Measurements from ENCODE around the gene CISTR. TPM values are rescaled to one million over a fixed set of nuclear protein-coding genes. Genes with fewer than 3 reads are reported as not detected.
"Not testable (repeated sequence)": the region's sequence is repeated elsewhere in the genome, so short reads cannot be mapped to it uniquely, and the experiment has no call there.

Gene CISTR
- polyA plus RNA-seq, 5 donors = not detected

DNA sequence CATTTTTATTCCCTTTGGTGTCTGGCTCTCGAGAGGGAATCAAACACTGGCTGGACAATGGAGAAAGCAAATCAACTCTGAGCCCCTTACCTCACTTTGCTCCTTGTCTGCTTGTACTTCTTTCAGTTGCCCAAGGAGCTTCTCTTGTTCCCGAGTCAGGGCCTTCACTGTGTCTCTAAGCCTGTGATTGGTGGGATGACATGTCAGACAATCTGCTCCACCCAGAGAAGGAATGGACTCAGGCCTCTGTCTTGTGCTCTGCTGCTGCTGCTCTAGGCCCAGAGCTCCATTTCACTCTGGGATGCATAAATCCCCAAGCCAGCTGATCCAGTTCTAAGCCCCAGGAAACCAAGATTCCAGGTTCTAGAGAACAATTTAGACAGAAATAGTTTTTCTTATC, 32.1 kb downstream of the CISTR start:
- no peak for DNase-seq

- not testable (repeated sequence) for DNase-seq
These were observed 33.2 kb downstream of the CISTR start for GRCh38 chr12:53718567-53718966.

GRCh38 chr12:53717319-53717718, 34.5 kb downstream of the CISTR start:
- no peak for DNase-seq

DNA sequence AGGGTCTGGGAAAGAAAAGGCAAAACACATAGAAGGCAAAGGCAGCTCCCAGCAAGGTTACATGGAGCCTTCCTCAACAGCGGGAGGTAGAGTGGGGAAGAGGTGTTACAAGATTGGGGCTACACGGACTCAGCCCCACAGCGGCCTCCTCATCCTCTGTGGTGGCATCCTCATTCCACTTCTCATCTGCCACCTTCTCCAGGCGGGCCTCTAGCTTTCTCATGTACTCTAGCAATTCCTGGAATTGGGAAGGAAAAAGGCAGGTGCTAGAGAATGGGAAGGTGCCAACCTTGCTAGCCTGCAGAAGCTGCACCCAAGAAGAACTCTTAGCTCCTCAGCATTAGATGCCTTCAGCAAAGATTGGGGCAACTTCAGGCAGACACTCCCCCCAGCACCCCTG, 37.8 kb downstream of the CISTR start:
- no peak for DNase-seq

DNA sequence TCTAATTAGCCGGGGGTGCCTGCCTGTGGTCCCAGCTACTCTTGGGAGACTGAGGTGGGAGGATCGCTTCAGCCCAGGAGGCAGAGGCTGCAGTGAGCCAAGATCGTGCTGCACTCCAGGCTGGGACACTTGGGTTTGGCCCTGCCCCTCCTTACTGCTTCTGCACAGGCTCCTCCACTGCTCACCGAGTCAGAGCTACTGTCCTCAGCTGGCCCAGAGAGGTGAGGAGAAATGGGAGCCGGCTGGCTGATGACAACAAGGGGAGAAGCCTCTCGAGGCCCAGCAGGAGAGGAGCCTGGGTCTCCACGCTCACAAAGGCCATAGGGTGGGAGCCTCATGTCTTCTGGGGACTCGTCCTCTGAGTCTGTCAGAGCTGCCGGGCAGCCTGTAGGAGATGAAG, 38.3 kb downstream of the CISTR start:
- no peak for DNase-seq

DNA sequence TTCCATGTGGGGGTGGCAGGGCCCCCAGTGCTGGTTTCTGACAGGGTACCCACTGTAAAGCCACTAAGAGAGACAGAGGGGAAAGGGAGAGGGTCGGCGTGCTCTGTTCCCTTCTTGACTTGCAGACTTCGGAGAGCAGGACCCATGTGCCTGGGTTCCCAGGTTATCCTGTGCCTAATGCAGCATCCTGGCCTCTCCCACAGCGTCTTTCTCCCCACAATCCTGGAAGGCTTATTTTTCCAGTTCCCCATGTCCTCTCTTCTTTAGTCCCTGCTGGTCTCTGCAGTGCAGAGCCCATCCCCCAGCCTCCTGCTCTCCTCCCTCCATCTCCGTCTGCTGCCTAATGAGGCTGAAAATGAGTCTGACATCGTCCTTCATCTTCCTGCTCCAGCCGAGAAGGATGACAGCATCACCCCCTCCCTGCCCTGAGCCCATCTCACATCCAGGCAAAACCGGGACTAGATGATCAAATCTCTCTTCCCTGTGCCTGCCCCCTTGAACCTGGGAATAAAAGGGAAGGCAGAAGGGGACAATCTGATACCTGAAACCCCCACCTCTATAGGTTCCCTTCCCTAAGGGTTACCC, 39.6 kb downstream of the CISTR start:
- DNase-seq = no peak

DNA sequence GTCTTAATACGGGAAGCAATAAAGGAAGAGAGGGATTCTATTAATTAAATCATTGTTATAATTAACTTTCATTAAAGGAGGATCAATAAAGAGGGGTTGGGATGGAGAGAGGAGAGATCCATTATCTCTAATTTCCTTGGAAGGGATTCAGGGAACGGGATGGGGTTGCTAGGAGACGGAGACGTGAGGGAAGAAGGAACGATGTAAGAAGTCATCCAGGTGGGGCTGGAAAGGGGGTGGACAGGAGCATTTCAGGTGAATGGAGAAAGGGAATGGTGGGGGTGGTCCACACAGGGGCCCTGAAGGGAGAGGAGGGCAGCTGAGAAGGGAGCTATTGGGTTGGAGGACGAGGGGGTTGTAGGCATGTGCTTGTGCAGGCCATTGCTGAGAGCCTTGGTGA, 41.7 kb downstream of the CISTR start:
- DNase-seq = no peak

DNA sequence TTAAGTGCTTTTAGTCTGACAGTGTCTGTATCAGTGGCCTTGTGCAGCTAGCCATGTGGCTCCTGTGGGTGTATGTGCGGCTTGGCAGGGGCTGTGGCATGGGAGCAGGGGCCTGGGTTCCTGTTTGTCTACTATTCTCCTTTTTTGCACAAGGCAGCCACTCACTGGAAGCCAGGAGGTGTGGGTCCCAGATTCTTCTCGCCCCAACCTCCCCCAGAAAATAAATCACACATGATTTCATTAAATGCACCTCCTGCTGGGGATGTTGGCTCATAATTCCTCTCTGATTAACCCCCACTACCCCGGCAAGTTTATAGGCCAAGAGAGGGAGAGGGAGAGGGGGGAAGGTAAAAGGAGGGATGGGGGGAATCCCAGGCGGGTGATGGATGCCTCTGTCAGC, 42.1 kb downstream of the CISTR start:
- no peak for DNase-seq

- DNase-seq = no peak
These were observed 45.7 kb downstream of the CISTR start for GRCh38 chr12:53706080-53706479.

GRCh38 chr12:53703756-53704155, 48.0 kb downstream of the CISTR start:
- DNase-seq = no peak

DNA sequence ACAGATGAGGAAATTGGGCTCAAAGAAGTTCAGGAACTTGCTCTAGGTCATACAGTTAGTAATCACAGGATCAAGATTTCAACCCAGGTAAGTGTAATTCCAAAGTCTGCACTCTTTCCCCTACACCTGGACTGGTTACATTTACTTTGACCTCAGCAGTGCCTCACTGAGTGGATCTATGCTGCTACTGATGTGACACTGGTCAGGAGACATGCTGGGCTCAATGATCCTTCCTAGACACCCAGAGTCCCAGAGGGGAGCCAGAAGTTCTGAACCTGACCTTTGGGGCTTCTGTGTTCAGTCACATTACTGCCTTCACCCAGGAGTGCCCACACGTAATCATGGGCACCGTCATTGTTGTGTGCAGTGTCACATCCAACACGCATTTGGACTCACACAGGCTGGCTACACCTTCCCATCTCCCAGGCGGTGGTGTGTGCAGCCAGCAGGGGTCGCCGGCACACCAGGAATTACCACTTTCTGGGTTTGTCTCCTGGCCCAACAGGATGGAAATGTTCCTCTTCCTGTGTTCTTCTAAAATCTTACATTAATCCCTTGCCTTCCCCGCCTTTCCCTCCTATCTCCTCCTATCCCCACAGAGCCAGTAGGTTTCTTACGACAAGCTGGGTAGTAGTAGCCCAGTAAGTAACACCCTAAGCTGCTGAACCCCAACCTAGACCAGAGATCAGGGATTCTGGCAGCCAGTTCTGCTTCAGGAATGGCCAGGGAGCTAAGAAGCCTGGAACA, 50.1 kb downstream of the CISTR start:
- peak; percentile 59 to 74 for DNase-seq

GRCh38 chr12:53700567-53700966, 51.2 kb downstream of the CISTR start:
- DNase-seq = no peak

DNA sequence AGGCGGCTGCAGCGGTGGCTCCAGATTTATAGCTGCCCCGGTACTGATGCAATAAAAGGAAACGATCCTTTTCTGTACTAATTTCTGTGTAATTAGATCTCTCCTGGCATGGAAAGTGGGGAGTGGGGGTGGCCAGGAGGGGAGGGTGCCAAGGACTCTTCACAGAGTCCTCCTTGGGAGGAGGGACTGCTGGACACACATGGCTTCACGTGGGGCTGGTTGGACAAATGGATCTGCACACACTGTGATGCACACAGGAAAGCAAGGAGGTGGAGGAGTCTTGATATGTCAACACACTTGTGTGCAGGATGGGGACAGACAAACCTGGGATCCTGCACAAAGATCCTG, 52.1 kb downstream of the CISTR start:
- DNase-seq = no peak

DNA sequence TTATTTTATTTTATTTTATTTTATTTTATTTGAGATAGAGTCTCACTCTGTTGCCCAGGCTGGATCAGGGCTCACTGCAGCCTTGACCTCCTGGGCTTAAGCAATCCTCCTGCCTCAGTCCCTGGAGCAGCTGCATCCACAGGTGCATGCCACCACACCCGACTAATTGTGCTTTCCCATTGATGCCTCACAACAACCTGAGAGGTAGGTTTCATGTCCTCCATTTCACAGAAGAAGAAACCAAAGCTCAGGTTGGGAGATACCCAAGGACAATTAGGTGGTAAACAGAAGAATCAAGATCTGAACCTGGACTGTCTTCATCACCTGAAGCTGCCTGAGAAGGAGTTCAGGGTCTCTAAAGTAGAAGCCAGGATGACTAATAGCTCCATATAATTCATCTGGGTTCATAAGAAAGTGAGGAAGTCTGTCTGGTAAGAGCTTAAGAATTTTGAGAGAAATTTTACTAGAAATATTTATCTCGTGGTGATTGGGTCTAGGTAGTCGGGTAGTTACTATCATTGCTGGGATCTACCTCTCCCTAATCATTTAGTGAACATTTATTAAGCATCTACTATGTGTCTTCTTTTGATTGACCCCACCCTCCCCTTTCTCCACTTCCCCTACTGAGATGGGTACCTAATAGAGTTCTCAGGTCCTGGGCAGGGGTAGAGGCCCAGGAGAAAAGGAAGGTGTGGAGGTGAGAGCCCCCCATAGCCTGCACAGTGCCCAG, 52.7 kb downstream of the CISTR start:
- DNase-seq = no peak

DNA sequence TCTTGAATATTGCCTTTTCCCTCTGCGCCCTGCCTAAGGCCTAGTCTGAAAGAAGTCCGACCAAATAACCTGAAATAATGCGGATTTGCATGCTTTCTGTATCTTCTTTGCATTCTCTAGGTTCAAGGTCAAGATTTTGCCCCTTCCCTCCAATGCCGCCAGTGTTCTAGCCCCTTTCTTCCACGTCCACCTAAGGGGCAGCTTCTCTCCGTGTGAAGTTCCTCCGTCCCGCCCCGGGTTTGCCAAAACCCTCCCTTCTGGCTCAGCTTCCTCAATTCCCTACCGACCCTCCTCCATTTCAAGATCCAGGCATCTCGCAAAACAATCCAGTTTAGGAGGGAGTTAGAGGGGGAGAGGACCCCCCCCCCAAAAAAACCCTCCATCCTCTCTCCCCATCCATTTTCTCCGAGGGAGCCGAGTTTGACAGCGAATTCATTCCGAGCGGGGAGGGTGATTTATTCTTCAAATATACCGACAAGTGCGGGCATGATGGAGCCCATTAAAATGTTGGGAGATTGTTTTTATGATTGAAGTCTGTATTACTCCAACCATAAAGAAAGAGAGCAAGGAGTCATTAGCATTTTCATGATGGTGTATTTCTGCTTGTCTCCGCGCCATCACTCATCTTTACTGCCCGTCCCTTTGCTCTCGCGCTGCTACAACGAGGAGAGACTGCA, 55.0 kb downstream of the CISTR start:
- no peak for DNase-seq

Other genes starting within 250 kb of the CISTR start
- gene NPFF, start 244.5 kb downstream of the CISTR start, polyA plus RNA-seq (ENCODE audit: insufficient read depth in 1 of 5, insufficient read length in 5 of 5, low replicate concordance in 1 of 5) = 1 to 10 TPM in 2 of 5 donors, under 1 TPM in 2, not detected in 1; 0.33 to 1.5 (median 0.94) TPM
- gene ATF7, start 125.6 kb downstream of the CISTR start, polyA plus RNA-seq (ENCODE audit: insufficient read depth in 1 of 5, insufficient read length in 5 of 5, low replicate concordance in 1 of 5) = 10 to 100 TPM; 50.6 to 77.4 (median 64.1) TPM
- 100 to 1,000 TPM; 523 to 676 (median 583) TPM for gene ATP5MC2, start 75.9 kb downstream of the CISTR start, polyA plus RNA-seq (ENCODE audit: insufficient read depth in 1 of 5, insufficient read length in 5 of 5, low replicate concordance in 1 of 5)
- 100 to 1,000 TPM in 4 of 5 donors, 10 to 100 TPM in 1; 98.9 to 176 (median 141) TPM for gene CALCOCO1, start 24.5 kb downstream of the CISTR start, polyA plus RNA-seq (ENCODE audit: insufficient read depth in 1 of 5, insufficient read length in 5 of 5, low replicate concordance in 1 of 5)
- gene HOXC13, start 186.9 kb upstream of the CISTR start, polyA plus RNA-seq (ENCODE audit: insufficient read depth in 1 of 5, insufficient read length in 5 of 5, low replicate concordance in 1 of 5) = not detected
- gene HOXC12, start 202.9 kb upstream of the CISTR start, polyA plus RNA-seq (ENCODE audit: insufficient read depth in 1 of 5, insufficient read length in 5 of 5, low replicate concordance in 1 of 5) = not detected
- under 1 TPM in 1 of 5 donors, not detected in 4; 0.40 TPM for gene HOXC11, start 221.1 kb upstream of the CISTR start, polyA plus RNA-seq (ENCODE audit: insufficient read depth in 1 of 5, insufficient read length in 5 of 5, low replicate concordance in 1 of 5)
- under 1 TPM in 1 of 5 donors, not detected in 4; 0.13 TPM for gene HOTAIR, start 223.0 kb upstream of the CISTR start, polyA plus RNA-seq (ENCODE audit: insufficient read depth in 1 of 5, insufficient read length in 5 of 5, low replicate concordance in 1 of 5)
- 1 to 10 TPM in 2 of 5 donors, not detected in 3; 1.2 to 2.6 TPM for gene HOXC10, start 233.2 kb upstream of the CISTR start, polyA plus RNA-seq (ENCODE audit: insufficient read depth in 1 of 5, insufficient read length in 5 of 5, low replicate concordance in 1 of 5)
- 1 to 10 TPM in 2 of 5 donors, under 1 TPM in 3; 0.20 to 2.1 (median 0.34) TPM for gene HOXC9, start 248.2 kb upstream of the CISTR start, polyA plus RNA-seq (ENCODE audit: insufficient read depth in 1 of 5, insufficient read length in 5 of 5, low replicate concordance in 1 of 5)